OCI-LY3 (cell line): ENCODE measurements around the gene LMO2.

Experiments
- H2AFZ ChIP-seq: fragments of 200-600, 300-600 bp; shearing (Covaris generic); 2 replicates; pipeline ENCODE4 v1.6.0; 2014; ENCODE audit warnings: antibody characterized with exemption, low read depth, low read length
- H3K27ac ChIP-seq: fragments of 200-600, 300-600 bp; sonication (generic); 2 replicates; pipeline ENCODE4 v1.5.1; 2014; ENCODE audit warnings: mild to moderate bottlenecking, low read length, moderate library complexity, mixed read lengths
- H3K27me3 ChIP-seq: fragments of 200-600, 300-600 bp; sonication (generic); 2 replicates; pipeline ENCODE4 v1.6.1; 2014; ENCODE audit warnings: low read depth, low read length, mixed read lengths
- H3K36me3 ChIP-seq: fragments of 200-600, 300-600 bp; sonication (generic); replicated peaks from 2 replicates; pipeline ENCODE3; 2014; ENCODE audit warnings: low read depth, low read length, mixed read lengths
- H3K4me1 ChIP-seq: fragments of 300-600, 200-600 bp; sonication (generic); 2 replicates; pipeline ENCODE4 v1.6.1; 2014; ENCODE audit warnings: low read length, mixed read lengths
- H3K4me2 ChIP-seq: fragments of 200-600, 300-600 bp; sonication (generic); 2 replicates; pipeline ENCODE4 v1.6.1; 2014; ENCODE audit warnings: low read length, mixed read lengths
- H3K4me3 ChIP-seq: fragments of 300-600, 200-600 bp; sonication (generic); 2 replicates; pipeline ENCODE4 v1.5.1; 2014; ENCODE audit warnings: antibody characterized with exemption, mild to moderate bottlenecking, low read length, moderate library complexity
- H3K79me2 ChIP-seq: fragments of 300-600, 200-600 bp; shearing (Covaris generic); 2 replicates; pipeline ENCODE4 v1.6.1; 2014; ENCODE audit warnings: mild to moderate bottlenecking, low read length, mixed read lengths
- H3K9ac ChIP-seq: fragments of 300-600, 200-600 bp; shearing (Covaris generic); 2 replicates; pipeline ENCODE4 v1.6.0; 2014; ENCODE audit warnings: mild to moderate bottlenecking, low read length, moderate library complexity
- H3K9me3 ChIP-seq: fragments of 200-600, 300-600 bp; shearing (Covaris generic); 2 replicates; pipeline ENCODE4 v1.6.1; 2014; ENCODE audit warnings: low read length, mixed read lengths; ENCODE audit not compliant: insufficient read depth
- H4K20me1 ChIP-seq: fragments of 200-600, 300-600 bp; sonication (generic); 2 replicates; pipeline ENCODE4 v1.6.1; 2016; ENCODE audit warnings: low read length, mixed read lengths; ENCODE audit not compliant: insufficient read depth
- CTCF ChIP-seq: fragments of 200-600, 300-600 bp; sonication (generic); IDR thresholded peaks from 2 replicates; pipeline ENCODE4 v1.5.1; 2014; ENCODE audit warnings: antibody characterized with exemption, low read length, low read depth
- EZH2phosphoT487 ChIP-seq: fragments of 200-600 bp; shearing (Covaris generic); IDR thresholded peaks from 2 replicates; pipeline ENCODE4 v1.6.1; 2018; ENCODE audit warnings: antibody characterized with exemption, mixed run types, low read depth

LMO2 gene

GRCh38 chr11:33910296-33910957, 18.6 kb upstream of the LMO2 start:
- Histone ChIP-seq H3K4me1 (no peaks in the 10 kb centered on the region), H3K27ac (no peak overlapping the region), H3K27me3 (peaks cover 29% of the 10 kb centered on the region), H3K79me2 (no peaks in the 10 kb centered on the region), H3K4me2 (no peak overlapping the region), H3K4me3 (no peak overlapping the region), H4K20me1 (no peaks in the 10 kb centered on the region), H3K9me3 (no peaks in the 10 kb centered on the region), H2AFZ (no peak overlapping the region), H3K36me3 (no peaks in the 10 kb centered on the region), H3K9ac (no peak overlapping the region)
- TF ChIP-seq CTCF (no peak), EZH2phosphoT487 (no peak)

- Histone ChIP-seq H4K20me1 (no peaks in the 10 kb centered on the region), H3K27me3 (peaks cover 27% of the 10 kb centered on the region), H3K4me1 (no peaks in the 10 kb centered on the region), H3K4me2 (no peak overlapping the region), H3K9me3 (no peaks in the 10 kb centered on the region), H2AFZ (no peak overlapping the region), H3K36me3 (no peaks in the 10 kb centered on the region), H3K79me2 (no peaks in the 10 kb centered on the region), H3K27ac (no peak overlapping the region), H3K9ac (no peak overlapping the region), H3K4me3 (no peak overlapping the region)
- no peak for TF ChIP-seq EZH2phosphoT487
- no peak for TF ChIP-seq CTCF
These were observed 17.7 kb upstream of the LMO2 start for GRCh38 chr11:33909552-33909951.

- Histone ChIP-seq H3K9me3 (no peaks in the 10 kb centered on the region), H3K36me3 (no peaks in the 10 kb centered on the region), H3K4me2 (no peak overlapping the region), H3K27ac (no peak overlapping the region), H3K9ac (no peak overlapping the region), H3K4me3 (no peak overlapping the region), H2AFZ (no peak overlapping the region), H3K4me1 (no peaks in the 10 kb centered on the region), H3K79me2 (no peaks in the 10 kb centered on the region), H4K20me1 (no peaks in the 10 kb centered on the region), H3K27me3 (peaks cover 27% of the 10 kb centered on the region)
- TF ChIP-seq CTCF: no peak
- no peak for TF ChIP-seq EZH2phosphoT487
These were observed 17.3 kb upstream of the LMO2 start for GRCh38 chr11:33909150-33909549.

DNA sequence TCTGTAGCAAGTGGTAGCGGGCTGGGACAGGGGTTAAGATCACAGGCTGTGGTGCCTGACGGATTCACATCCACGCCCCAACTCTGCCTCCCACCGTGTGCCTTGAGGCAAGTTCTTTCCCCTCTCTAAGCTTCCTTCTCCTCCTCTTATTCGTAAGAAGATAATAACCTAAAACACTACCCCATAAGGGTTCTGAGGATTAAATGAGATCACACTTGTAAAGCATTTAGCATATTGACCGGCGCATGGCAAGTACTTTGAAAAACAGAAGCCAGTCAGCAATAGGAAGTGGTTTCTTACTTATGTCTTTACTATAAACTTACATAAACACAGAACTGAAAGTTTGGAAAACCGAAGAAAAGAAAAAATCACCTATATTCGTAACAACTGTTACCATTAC, 15.5 kb upstream of the LMO2 start:
- Histone ChIP-seq H3K79me2 (no peaks in the 10 kb centered on the region), H3K27ac (no peak overlapping the region), H3K9me3 (no peaks in the 10 kb centered on the region), H3K4me2 (no peak overlapping the region), H3K4me3 (no peak overlapping the region), H3K4me1 (no peaks in the 10 kb centered on the region), H2AFZ (no peak overlapping the region), H4K20me1 (no peaks in the 10 kb centered on the region), H3K36me3 (no peaks in the 10 kb centered on the region), H3K9ac (no peak overlapping the region), H3K27me3 (peaks cover 39% of the 10 kb centered on the region)
- no peak for TF ChIP-seq CTCF
- no peak for TF ChIP-seq EZH2phosphoT487
